ENCODE results near the gene ELOB.

GRCh38 chr16:2749476-2749875 lies 27.6 kb downstream of the ELOB start:
- no peak for TF ChIP-seq ZFX (IDR thresholded peaks at IDR 0.05)
- TF ChIP-seq CTCF (conservative IDR thresholded peaks at IDR 0.05), result no peak
